BJ (cell line): ENCODE results near the gene UBXN2A. TPM values are rescaled to one million over a fixed set of nuclear protein-coding genes. Genes with fewer than 3 reads are reported as not detected.

Experiments used
- CTCF ChIA-PET: fragments of 350-600 bp; formaldehyde crosslinking; extraction: SDS; loops from one replicate; lab custom pipeline; 2021; ENCODE audit warnings: antibody characterized with exemption, inconsistent platforms; lab: Yijun Ruan, JAX
- POLR2A ChIA-PET: fragments of 300-600 bp; sonication (Branson Sonifier 250); formaldehyde crosslinking; extraction: SDS; loops from one replicate; lab custom pipeline; 2021; ENCODE audit warnings: antibody characterized with exemption; lab: Charles Lee
- DNase-seq: peaks from one replicate; pipeline ENCODE4 v3.0.0-alpha.2; 2011; ENCODE audit warnings: low read depth
- H3K27me3 ChIP-seq: 2 replicates; pipeline ENCODE4 v1.6.0; 2011; ENCODE audit warnings: low read length; ENCODE audit not compliant: control insufficient read depth, insufficient read depth
- H3K36me3 ChIP-seq: 2 replicates; pipeline ENCODE4 v1.5.1; 2011; ENCODE audit warnings: low read length; ENCODE audit not compliant: control insufficient read depth, insufficient read depth
- H3K4me3 ChIP-seq: 2 replicates; pipeline ENCODE4 v1.5.1; 2011; ENCODE audit warnings: low read depth, mild to moderate bottlenecking, control low read depth, low read length
- polyA plus RNA-seq: library from polyadenylated mRNA; depleted of rRNA; stranded (reverse); fragments of >200 nt; gene quantifications from 2 replicates; pipeline ENCODE4 v1.2.3, GENCODE V29; 2011; rRNA removed
- small RNA-seq: library from RNA; depleted of rRNA; stranded (forward); fragments of <200 nt; gene quantifications from one replicate; pipeline ENCODE3, GENCODE V24; 2012; ENCODE audit warnings: low replicate concordance, low read depth; ENCODE audit not compliant: insufficient read length
- TF ChIP-seq, protein P1 (sequence below): IDR thresholded peaks from 2 replicates; pipeline ENCODE4 v1.5.1; 2011; ENCODE audit warnings: low read depth, mild to moderate bottlenecking, control low read depth, inconsistent platforms, low read length, moderate library complexity; ENCODE audit not compliant: insufficient read depth

The UBXN2A gene
- polyA plus RNA-seq, 1 experiment, result 5.8 TPM

DNA sequence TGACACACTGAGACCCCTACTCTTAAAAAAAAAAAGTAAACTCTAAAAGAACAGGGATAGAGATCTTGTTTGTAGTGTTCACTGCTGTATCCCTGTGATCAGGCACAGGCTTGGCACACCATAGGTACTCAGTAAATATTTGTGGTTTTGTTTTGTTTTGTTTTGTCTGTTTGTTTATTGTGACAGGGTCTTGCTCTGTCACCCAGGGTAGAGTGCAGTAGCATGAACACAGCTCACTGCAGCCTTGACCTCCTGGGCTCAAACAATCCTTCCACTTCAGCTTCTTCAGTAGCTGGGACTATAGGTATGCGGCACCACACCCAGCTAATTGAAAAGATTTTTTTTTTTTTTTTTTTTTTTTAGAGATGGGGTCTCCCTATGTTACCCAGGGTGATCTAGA is 112.7 kb downstream of the UBXN2A start:
- TF ChIP-seq, protein P1, sequence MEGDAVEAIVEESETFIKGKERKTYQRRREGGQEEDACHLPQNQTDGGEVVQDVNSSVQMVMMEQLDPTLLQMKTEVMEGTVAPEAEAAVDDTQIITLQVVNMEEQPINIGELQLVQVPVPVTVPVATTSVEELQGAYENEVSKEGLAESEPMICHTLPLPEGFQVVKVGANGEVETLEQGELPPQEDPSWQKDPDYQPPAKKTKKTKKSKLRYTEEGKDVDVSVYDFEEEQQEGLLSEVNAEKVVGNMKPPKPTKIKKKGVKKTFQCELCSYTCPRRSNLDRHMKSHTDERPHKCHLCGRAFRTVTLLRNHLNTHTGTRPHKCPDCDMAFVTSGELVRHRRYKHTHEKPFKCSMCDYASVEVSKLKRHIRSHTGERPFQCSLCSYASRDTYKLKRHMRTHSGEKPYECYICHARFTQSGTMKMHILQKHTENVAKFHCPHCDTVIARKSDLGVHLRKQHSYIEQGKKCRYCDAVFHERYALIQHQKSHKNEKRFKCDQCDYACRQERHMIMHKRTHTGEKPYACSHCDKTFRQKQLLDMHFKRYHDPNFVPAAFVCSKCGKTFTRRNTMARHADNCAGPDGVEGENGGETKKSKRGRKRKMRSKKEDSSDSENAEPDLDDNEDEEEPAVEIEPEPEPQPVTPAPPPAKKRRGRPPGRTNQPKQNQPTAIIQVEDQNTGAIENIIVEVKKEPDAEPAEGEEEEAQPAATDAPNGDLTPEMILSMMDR, result no peak
- no peaks in the 10 kb centered on the region for H3K27me3 ChIP-seq
- no peaks in the 10 kb centered on the region for H3K36me3 ChIP-seq
- ChIA-PET CTCF (interaction anchor here (1.3 to 1.6 kb wide), 3 partner anchors 8 to 126 kb away, joined by 3 to 4 read pairs (median 3); partner anchors contain the start of gene ATAD2B), POLR2A (no interaction called here)
- DNase-seq, result no peak
- H3K4me3 ChIP-seq, result no peak overlapping the region

Small RNA genes within 50 kb of the gene (small RNA-seq; reads per million reads assigned to genes)
- gene RN7SL610P, result not detected
- not detected for gene RNU6-370P

Other genes with a start within 250 kb of the UBXN2A start
- gene ATAD2B, start 13.3 kb upstream of the UBXN2A start, polyA plus RNA-seq, result 1.5 and 2.9 TPM in 2 replicates
- gene MFSD2B, start 69.6 kb downstream of the UBXN2A start, polyA plus RNA-seq, result 0.06 and 0.10 TPM in 2 replicates
- 10.9 and 12.8 TPM in 2 replicates for gene WDCP, start 106.9 kb downstream of the UBXN2A start, polyA plus RNA-seq
- 13.5 and 15.9 TPM in 2 replicates for gene FKBP1B, start 109.3 kb downstream of the UBXN2A start, polyA plus RNA-seq
- gene SF3B6, start 135.9 kb downstream of the UBXN2A start, polyA plus RNA-seq, result 107 and 199 TPM in 2 replicates
- gene TP53I3, start 144.4 kb downstream of the UBXN2A start, polyA plus RNA-seq, result 37.4 and 45.1 TPM in 2 replicates
- gene PFN4, start 182.9 kb downstream of the UBXN2A start, polyA plus RNA-seq, result 0.40 and 0.65 TPM in 2 replicates
- 4.2 and 7.6 TPM in 2 replicates for gene FAM228B, start 183.0 kb downstream of the UBXN2A start, polyA plus RNA-seq
- gene FAM228A, start 234.6 kb downstream of the UBXN2A start, polyA plus RNA-seq, result 0.17 and 0.23 TPM in 2 replicates